HG02852 (cell line): Measurements from ENCODE around the gene POLN.

Experiments
- ATAC-seq: cut with Tn5 transposase; IDR thresholded peaks from one replicate; pipeline ENCODE4 v1.9.1; 2021; ENCODE audit warnings: mild to moderate bottlenecking, moderate library complexity; ENCODE audit not compliant: unreplicated experiment

POLN gene

GRCh38 chr4:2264481-2265041, 22.6 kb upstream of the POLN start:
- no peak for ATAC-seq

DNA sequence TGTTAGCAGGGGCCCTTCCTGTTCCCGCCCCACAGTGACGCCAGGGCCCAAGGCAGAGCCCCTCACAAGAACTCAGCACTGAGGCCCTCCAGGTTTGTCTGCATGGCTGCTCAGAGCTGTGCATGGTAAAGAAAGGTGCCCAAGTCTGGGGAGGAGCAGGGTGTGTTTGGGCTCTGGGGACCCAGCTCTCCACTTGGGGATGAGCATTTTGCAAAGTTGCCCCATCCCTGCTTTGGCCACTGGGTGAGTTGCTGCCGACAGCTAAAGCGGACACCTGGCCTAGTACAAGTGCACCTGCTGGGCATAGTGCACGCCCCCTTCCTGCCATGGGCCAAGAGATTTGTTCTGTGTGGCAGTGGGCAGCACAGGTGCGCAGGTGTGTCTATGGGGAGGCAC, 22.0 kb upstream of the POLN start:
- ATAC-seq = no peak

- no peak for ATAC-seq
Measured at GRCh38 chr4:2262944-2263250, 21.0 kb upstream of the POLN start.

DNA sequence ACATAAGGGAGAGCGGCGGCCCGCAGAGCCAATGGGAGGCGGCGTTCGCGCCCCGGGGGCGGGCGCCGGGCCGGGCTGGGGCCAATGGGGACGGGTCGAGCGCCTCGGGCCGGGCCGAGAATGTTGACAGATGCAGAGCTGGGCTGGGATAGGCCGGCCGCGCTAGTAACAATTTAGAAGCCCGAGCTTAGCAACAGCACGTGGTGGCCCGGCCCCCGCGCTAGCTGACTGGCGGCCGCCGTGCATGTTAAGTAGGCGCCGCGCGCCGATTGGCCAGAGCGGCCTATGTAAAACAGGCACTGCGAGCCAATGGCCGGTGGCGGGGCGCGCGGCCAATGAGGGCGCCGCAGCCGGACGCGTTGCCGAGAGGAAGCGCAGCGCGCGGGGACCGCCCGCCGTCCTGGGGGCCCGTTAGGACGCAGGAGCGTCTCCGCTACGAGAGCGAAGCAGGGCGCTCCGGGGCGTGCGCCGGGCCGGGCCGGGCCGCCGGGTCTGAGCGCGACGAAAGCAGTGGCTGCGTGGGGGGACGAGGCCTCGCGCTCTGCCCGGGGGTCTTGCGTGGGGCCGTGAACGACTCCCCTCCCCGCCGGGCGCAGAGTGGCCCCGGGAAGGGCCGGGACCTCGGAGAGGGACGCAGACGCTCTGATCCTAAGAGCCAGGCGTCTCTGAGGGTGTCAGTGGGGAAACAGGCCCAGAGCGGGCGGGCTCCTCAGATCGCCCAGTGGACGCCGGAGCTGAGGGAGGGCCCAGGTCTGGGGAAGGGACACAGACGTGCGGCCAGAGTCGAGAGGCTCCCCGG, 20.4 kb upstream of the POLN start:
- ATAC-seq = peak; percentile 87

DNA sequence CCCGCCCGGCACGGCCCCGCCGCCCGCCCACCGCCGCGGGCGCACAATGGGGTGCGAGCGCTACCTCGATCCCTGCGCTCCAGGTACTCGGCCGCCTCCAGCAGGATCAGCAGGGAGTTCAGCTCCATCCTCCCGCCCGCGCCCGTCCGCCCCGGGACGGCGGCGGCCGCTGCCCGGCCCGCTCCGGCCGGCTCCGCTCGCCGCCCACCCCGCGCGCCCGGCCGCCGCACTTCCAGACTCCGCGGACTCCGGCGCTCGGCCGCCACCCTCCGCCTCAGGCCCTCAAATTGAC, 19.9 kb upstream of the POLN start, which contains the start of gene MXD4:
Gene MXD4, minus strand, starts transcription at position 257 of the 292 bp plus-strand sequence. Its CDS starts 129 bp downstream, at position 128.
- no peak for ATAC-seq

GRCh38 chr4:2261110-2261852, 19.4 kb upstream of the POLN start:
- peak; percentile 26 for ATAC-seq

GRCh38 chr4:2260344-2261109, 18.6 kb upstream of the POLN start:
- no peak for ATAC-seq

DNA sequence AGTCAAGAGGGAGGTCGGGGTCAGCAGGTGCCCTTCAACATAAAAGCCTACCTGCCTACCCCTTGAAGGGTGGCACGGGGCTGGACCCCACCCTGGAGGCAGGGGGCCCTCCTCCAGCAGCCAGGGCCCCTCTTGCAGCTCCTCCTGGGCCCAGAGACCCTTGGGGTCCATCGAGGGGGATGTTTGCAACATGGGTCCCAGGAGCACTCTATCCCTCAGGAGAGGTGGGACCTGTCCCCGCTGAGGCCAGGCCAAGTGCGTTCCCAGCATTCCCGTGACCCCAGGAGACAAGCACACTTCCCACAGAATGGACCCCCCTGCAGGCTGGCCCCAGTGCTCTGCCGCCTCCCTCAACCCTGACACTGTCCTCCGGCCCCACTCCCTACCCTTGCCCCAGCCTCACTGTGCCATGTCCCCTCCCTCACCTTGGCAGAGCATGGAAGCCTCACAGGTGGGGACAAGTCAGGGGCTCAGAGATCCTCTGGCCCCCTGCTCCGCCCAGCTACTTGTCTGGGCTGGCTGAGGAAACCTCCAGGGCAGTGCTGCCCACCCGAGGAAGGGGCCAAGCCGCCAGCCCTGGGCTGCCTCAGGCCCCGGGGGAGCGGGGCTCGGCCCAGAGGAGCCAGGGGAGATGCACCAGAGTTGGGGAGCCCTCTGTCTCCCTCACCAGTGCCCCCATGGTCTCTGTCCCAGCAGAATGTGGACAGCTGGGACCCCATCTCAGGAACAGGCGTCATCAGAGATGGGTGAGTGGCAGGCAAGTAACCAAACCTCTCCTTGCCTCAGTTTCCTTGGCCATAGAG, 17.8 kb upstream of the POLN start:
- ATAC-seq = no peak

DNA sequence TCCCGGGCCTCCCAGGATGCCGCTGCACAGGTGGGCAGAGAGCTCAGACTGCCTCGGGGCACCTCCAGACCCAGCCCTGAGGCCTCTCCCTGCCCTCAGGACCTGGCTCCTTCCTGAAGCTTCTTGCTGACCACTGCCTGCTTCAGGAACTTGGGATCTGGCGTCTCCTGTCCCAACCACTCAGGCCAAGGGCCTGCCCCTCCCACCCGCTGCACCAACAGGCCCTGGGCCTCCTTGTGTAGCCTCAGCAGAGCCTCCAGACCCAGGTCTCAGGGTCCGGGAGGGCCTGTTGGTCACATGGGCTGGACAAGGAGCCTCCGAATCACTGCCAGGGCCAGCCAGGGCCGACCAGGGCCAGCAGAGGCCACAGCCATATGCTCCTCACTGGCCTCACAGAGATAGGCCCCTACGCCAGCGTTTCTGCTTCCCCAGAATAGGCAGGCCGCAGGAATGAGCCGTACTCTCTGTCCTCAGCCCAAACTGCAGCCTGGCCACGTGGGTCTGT, 17.2 kb upstream of the POLN start:
- ATAC-seq = no peak

DNA sequence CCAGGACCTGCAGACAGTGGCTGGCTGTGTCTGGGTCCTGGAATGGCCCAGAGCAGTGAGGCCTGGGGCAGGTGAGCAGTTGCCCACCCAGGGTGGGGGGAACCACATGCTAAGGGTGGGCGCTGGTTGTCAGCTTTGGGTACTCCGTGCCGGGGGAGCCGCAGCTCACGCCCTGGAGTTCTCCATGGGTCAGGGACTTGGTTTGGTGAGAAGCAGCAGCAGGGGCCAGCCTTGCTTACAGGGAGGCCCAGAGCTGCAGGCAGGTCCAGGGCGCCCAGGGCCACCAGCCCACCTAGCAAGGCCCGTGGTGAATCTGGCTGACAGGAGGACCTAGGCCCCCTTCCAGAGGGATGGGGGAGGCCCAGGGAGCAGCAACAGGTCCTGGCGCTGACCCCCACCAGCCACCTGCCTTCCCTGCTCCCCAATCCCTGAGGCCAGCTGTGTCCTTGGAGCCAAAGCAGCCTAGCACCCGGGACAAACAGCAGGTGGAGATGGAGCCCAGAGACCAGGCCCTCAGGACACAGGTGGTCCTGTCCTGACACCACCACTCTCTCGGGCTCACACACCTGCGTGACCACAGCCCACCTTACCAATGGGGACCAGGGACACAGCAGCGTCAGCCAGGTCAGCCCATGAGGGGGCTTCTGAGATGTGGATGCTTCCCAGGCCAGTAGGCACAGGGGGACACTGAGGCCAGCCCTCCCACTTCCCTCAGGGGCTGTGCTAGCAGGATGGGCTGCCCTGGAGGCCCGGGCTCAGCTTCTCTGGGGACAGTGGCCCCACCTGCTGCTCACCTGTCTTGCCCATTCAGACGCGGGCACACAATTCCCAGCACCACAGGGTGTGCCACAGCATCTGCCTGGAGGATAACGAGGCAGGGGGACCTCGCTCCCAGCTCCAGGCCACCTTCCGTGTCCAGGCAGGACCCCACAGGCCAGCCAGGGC, 16.4 kb upstream of the POLN start:
- no peak for ATAC-seq

DNA sequence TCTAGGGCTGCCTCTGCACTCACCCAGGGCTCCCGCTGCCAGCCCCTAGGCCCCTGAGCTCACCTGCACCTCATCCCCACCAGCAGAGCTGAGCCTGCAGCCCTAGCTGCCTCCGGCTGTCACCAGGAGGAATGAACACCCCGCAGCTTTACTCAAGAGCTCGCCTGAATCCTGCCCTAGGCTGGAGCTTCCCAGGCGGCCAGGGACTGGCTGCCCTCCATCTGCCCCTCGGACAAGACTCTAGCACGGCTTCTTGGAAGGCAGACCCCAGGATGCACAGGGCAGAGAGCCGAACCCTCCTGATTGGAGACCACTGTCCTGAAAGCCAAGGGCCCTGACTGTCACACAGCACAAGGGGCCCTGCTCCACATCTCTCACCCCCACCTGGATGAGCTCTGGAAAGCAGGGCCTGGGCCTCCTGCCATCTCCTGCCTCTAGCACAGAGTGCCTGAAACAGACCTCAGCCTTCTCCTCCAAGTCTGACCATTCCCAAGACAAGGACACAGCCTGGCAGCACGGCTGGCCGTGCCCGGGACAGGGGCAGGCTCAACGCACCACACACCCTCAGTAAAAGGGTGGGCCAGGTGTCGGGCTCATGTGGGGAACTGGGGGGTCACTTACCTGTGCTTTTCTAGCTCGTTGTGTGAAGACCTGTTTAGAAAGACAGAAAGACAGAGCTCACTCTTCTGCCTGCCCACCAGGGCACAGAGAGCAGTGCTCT, 15.6 kb upstream of the POLN start:
- ATAC-seq = no peak

GRCh38 chr4:2256781-2257191, 14.9 kb upstream of the POLN start:
- no peak for ATAC-seq

DNA sequence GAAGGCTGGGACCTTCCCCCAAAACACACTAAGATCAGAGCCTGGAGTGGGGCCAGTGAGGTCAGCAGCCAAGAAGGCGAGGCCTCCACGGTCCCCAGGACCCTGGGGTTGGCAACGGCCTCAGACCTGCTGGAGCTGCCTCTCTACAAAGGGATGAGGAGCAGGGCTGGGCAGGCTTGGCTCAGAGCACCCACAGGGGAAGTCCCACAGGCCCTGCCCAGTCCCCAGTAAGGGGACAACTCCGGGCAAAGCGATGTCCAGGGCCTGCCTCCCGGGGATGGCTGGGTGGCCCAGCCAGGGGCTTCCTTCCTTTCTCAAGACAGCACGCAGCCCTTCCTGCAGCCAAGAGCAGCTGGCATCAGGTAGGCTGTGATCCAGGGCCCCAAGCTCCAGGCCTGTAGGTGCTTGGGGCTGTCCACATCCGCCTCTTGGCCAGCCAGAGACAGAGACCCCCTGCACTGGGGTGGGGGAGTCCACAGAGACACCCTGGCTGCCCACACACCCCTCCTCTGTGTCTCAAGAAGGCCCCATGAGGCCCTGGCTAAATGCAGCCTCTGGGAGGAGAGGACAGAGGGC, 14.3 kb upstream of the POLN start:
- ATAC-seq = no peak

- no peak for ATAC-seq
Measured at GRCh38 chr4:2255501-2256155, 13.7 kb upstream of the POLN start.

GRCh38 chr4:2254665-2255500, 13.0 kb upstream of the POLN start:
- no peak for ATAC-seq

DNA sequence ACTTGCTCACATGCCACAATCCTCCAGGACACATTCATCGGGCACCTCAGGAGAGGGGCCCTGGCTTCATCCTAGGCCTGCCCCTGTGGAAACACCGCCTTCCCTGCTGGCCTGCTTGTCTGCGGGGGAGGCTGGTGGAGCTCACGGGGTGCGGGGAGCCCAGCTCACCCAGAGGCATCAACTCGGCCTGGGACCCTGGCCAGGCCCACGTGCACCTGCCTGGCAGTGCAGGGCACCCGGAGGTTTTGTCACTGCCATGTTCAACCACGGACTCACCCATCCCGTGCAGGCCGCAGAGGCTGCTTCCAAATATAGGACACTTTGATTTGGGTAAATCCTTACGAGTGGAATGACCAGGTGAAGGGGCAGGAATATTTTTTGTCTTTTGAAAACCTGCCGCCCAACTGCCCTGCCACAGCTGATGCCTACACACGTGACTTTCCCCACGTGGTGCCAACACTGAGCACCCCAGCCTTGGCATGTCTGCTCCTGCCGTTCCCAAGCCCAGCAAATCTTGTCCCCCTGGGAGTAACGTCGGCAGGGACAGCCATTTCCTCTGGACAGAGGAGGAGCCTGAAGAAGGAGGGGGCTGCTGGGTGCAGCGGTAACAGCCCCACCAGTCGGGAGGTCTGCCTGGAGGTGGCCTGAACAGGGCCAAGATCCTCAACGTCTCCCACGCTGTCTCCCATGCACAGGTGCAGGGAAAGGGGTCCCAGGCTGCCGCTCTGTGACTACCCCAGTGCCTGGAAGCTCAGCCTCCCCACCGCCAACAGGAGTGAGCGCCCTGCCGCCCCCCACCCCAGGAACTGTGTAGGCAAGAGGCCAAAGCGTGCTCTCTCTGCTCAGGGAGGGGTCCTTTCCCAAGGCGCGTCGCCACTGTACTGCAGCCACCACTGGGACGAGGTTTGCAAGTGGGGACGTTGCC, 11.5 kb upstream of the POLN start:
- ATAC-seq = no peak
